Measurements from ENCODE around the gene MTG1.
"Not testable (repeated sequence)": the region's sequence is repeated elsewhere in the genome, so short reads cannot be mapped to it uniquely, and the experiment has no call there.

MTG1 gene

GRCh38 chr10:133373174-133374090 lies 20.5 kb upstream of the MTG1 start, which contains the start of gene ECHS1:
Gene ECHS1, minus strand, starts transcription at chr10:133373354. Its CDS starts 21 bp downstream, at chr10:133373333.
- H3K27ac ChIP-seq (replicated peaks) = peak within 1 kb of the TSS; percentile 69
- H3K4me3 ChIP-seq (replicated peaks; ENCODE audit: insufficient read depth, low read length) = peak within 1 kb of the TSS; percentile 96
- DNase-seq (ENCODE audit: low read depth in 1 of 2, low spot score in 1 of 2) = peak; percentile 86 to 93
- no peak for TF ChIP-seq SPI1 (IDR thresholded peaks at IDR 0.05; ENCODE audit: borderline replicate concordance, low read depth)
- peak; percentile 27 for TF ChIP-seq REST (IDR thresholded peaks at IDR 0.05; ENCODE audit: insufficient replicate concordance, low read depth)
- peak; percentile 58; the same call in 1 of the 2 replicates for TF ChIP-seq POLR2AphosphoS5 (IDR thresholded peaks at IDR 0.05; ENCODE audit: low read depth)
- TF ChIP-seq GABPA (IDR thresholded peaks at IDR 0.05; ENCODE audit: low read depth) = no peak
- no peaks in the 10 kb centered on the region for H3K27me3 ChIP-seq (ENCODE audit: insufficient read depth, poor library complexity, severe bottlenecking)

- Histone ChIP-seq H3K4me3 (replicated peaks; ENCODE audit: insufficient read depth, low read length) (no peak overlapping the region), H3K27ac (replicated peaks) (no peak overlapping the region), H3K27me3 (ENCODE audit: insufficient read depth, poor library complexity, severe bottlenecking) (peaks cover 4% of the 10 kb centered on the region)
- no peak for DNase-seq (ENCODE audit: low read depth in 1 of 2, low spot score in 1 of 2)
- TF ChIP-seq REST (IDR thresholded peaks at IDR 0.05; ENCODE audit: insufficient replicate concordance, low read depth) (no peak), SPI1 (IDR thresholded peaks at IDR 0.05; ENCODE audit: borderline replicate concordance, low read depth) (no peak), GABPA (IDR thresholded peaks at IDR 0.05; ENCODE audit: low read depth) (no peak), CTCF (IDR thresholded peaks at IDR 0.05; ENCODE audit: insufficient read depth, low read length) (no peak), POLR2AphosphoS5 (IDR thresholded peaks at IDR 0.05; ENCODE audit: low read depth) (no peak)
Measured at GRCh38 chr10:133375357-133376115, 18.4 kb upstream of the MTG1 start.

- not testable (repeated sequence) for H3K27me3 ChIP-seq (ENCODE audit: insufficient read depth, poor library complexity, severe bottlenecking); H3K4me3 ChIP-seq (replicated peaks; ENCODE audit: insufficient read depth, low read length)
Measured at GRCh38 chr10:133376183-133376582, 17.8 kb upstream of the MTG1 start.

GRCh38 chr10:133377025-133377817 lies 16.7 kb upstream of the MTG1 start:
- Histone ChIP-seq H3K27me3 (ENCODE audit: insufficient read depth, poor library complexity, severe bottlenecking) (peaks cover 4% of the 10 kb centered on the region), H3K27ac (replicated peaks) (no peak overlapping the region), H3K4me3 (replicated peaks; ENCODE audit: insufficient read depth, low read length) (no peak overlapping the region)
- no peak for DNase-seq (ENCODE audit: low read depth in 1 of 2, low spot score in 1 of 2)
- no peak for TF ChIP-seq POLR2AphosphoS5 (IDR thresholded peaks at IDR 0.05; ENCODE audit: low read depth)
- no peak for TF ChIP-seq REST (IDR thresholded peaks at IDR 0.05; ENCODE audit: insufficient replicate concordance, low read depth)
- TF ChIP-seq CTCF (IDR thresholded peaks at IDR 0.05; ENCODE audit: insufficient read depth, low read length) = no peak
- TF ChIP-seq GABPA (IDR thresholded peaks at IDR 0.05; ENCODE audit: low read depth) = no peak
- TF ChIP-seq SPI1 (IDR thresholded peaks at IDR 0.05; ENCODE audit: borderline replicate concordance, low read depth) = no peak

More at GRCh38 chr10:133376183-133376582, 17.8 kb upstream of the MTG1 start:
- DNase-seq (ENCODE audit: low read depth in 1 of 2, low spot score in 1 of 2); H3K27ac ChIP-seq (replicated peaks): not testable (repeated sequence)

All from HL-60 (cell line).